IMR-90 (cell line): Measurements from ENCODE around the gene FNDC3B. TPM values are rescaled to one million over a fixed set of nuclear protein-coding genes. Genes with fewer than 3 reads are reported as not detected.

Experiments used
- ATAC-seq: fragments of 200-7000 bp; cut with Tn5 transposase; 2 replicates; pipeline ENCODE4 v1.9.1; 2020; ENCODE audit warnings: low read depth, mild to moderate bottlenecking, moderate library complexity
- BruUV-seq: library from RNA; stranded (reverse); fragments of 400-500 nt; replicated peaks from 2 replicates; lab custom pipeline; 2021; lab: Mats Ljungman, UMichigan
- CTCF ChIA-PET: fragments of 300-600 bp; formaldehyde crosslinking; extraction: SDS; loops from one replicate; lab custom pipeline; 2021; ENCODE audit warnings: antibody characterized with exemption; lab: Yijun Ruan, JAX
- POLR2A ChIA-PET: fragments of 300-600 bp; sonication (Branson Sonifier 250); formaldehyde crosslinking; loops from one replicate; lab custom pipeline; 2022; ENCODE audit warnings: antibody characterized with exemption; ENCODE audit not compliant: unreplicated experiment; lab: Charles Lee
- DNase-seq: peaks from one replicate; pipeline ENCODE4 v3.0.0; 2013
- H2AFZ ChIP-seq: replicated peaks from 2 replicates; pipeline ENCODE3; 2013; ENCODE audit warnings: low read length, mild to moderate bottlenecking; ENCODE audit not compliant: poor library complexity
- H2AK5ac ChIP-seq: 2 replicates; pipeline ENCODE4 v1.6.1; 2013; ENCODE audit warnings: low read depth, low read length, inconsistent platforms
- H2AK9ac ChIP-seq: replicated peaks from 2 replicates; pipeline ENCODE3; 2013; ENCODE audit warnings: mild to moderate bottlenecking, low read depth, low read length, moderate library complexity; ENCODE audit not compliant: poor library complexity
- H2BK120ac ChIP-seq: 2 replicates; pipeline ENCODE4 v1.6.1; 2013; ENCODE audit warnings: low read depth, low read length, inconsistent platforms
- H2BK15ac ChIP-seq: 3 replicates; pipeline ENCODE4 v1.6.1; 2013; ENCODE audit warnings: low read depth, low read length, inconsistent platforms
- H2BK20ac ChIP-seq: 2 replicates; pipeline ENCODE4 v1.6.1; 2013; ENCODE audit warnings: low read depth, mild to moderate bottlenecking, inconsistent platforms, low read length, moderate library complexity
- H2BK5ac ChIP-seq: 2 replicates; pipeline ENCODE4 v1.6.1; 2013; ENCODE audit warnings: mild to moderate bottlenecking, low read depth, low read length, inconsistent platforms; ENCODE audit not compliant: poor library complexity, severe bottlenecking
- H3K14ac ChIP-seq: replicated peaks from 2 replicates; pipeline ENCODE4 v1.6.1; 2013; ENCODE audit warnings: low read depth, low read length, inconsistent platforms
- H3K18ac ChIP-seq: 2 replicates; pipeline ENCODE4 v1.6.1; 2013; ENCODE audit warnings: low read depth, low read length, control low read depth
- H3K23ac ChIP-seq: 2 replicates; pipeline ENCODE4 v1.6.1; 2013; ENCODE audit warnings: low read depth, low read length, inconsistent platforms
- H3K27ac ChIP-seq: 2 replicates; pipeline ENCODE4 v1.5.1; 2013; ENCODE audit warnings: mild to moderate bottlenecking, control low read depth, low read length; ENCODE audit not compliant: insufficient read depth
- H3K27me3 ChIP-seq: 2 replicates; pipeline ENCODE4 v1.6.1; 2013; ENCODE audit warnings: low read length; ENCODE audit not compliant: control insufficient read depth, insufficient read depth
- H3K36me3 ChIP-seq: 2 replicates; pipeline ENCODE4 v1.6.1; 2013; ENCODE audit warnings: low read length, mixed read lengths; ENCODE audit not compliant: control insufficient read depth, insufficient read depth
- H3K4ac ChIP-seq: 2 replicates; pipeline ENCODE4 v1.6.1; 2013; ENCODE audit warnings: low read depth, low read length, inconsistent platforms
- H3K4me1 ChIP-seq: 2 replicates; pipeline ENCODE4 v1.6.1; 2013; ENCODE audit warnings: low read length, mixed read lengths; ENCODE audit not compliant: control insufficient read depth, insufficient read depth
- H3K4me2 ChIP-seq: 2 replicates; pipeline ENCODE4 v1.6.1; 2013; ENCODE audit warnings: low read depth, mild to moderate bottlenecking, control low read depth, low read length, moderate library complexity
- H3K4me3 ChIP-seq: 2 replicates; pipeline ENCODE4 v1.5.1; 2013; ENCODE audit warnings: low read depth, mild to moderate bottlenecking, control low read depth, low read length, moderate library complexity; ENCODE audit not compliant: insufficient read depth
- H3K56ac ChIP-seq: 2 replicates; pipeline ENCODE4 v1.6.1; 2013; ENCODE audit warnings: low read length, inconsistent platforms; ENCODE audit not compliant: insufficient read depth; ENCODE audit errors: extremely low read depth
- H3K79me1 ChIP-seq, 2 experiments: 2 replicates each; pipeline ENCODE4 v1.6.1; 2013; ENCODE audit warnings: low read length in 2 of 2, inconsistent platforms in 1 of 2, low read depth in 1 of 2
- H3K9ac ChIP-seq: 2 replicates; pipeline ENCODE4 v1.6.1; 2013; ENCODE audit warnings: low read depth, low read length, control low read depth
- H3K9me1 ChIP-seq: 2 replicates; pipeline ENCODE4 v1.6.1; 2013; ENCODE audit warnings: low read length, inconsistent platforms; ENCODE audit not compliant: insufficient read depth
- H3K9me3 ChIP-seq: 2 replicates; pipeline ENCODE4 v1.6.1; 2013; ENCODE audit warnings: low read length; ENCODE audit not compliant: control insufficient read depth, insufficient read depth
- H4K20me1 ChIP-seq: 2 replicates; pipeline ENCODE4 v1.6.1; 2013; ENCODE audit warnings: low read length, inconsistent platforms; ENCODE audit not compliant: insufficient read depth
- H4K5ac ChIP-seq: 2 replicates; pipeline ENCODE4 v1.6.1; 2013; ENCODE audit warnings: mild to moderate bottlenecking, low read depth, low read length, control low read depth
- H4K8ac ChIP-seq, 2 experiments: 2 replicates each; pipeline ENCODE4 v1.6.1; 2013; ENCODE audit warnings: low read depth in 2 of 2, low read length in 2 of 2, control low read depth in 1 of 2, inconsistent platforms in 1 of 2
- H4K91ac ChIP-seq: 2 replicates; pipeline ENCODE4 v1.6.1; 2013; ENCODE audit warnings: low read depth, low read length, inconsistent platforms; ENCODE audit not compliant: insufficient read depth
- CEBPB ChIP-seq: IDR thresholded peaks from 2 replicates; pipeline ENCODE4 v1.6.1; 2012; ENCODE audit warnings: low read depth, low read length, improper control_type of control experiment
- WGBS, 2 experiments: methylation state at CpG; one replicate each; pipeline versions ENCODE4 v1.1.5 to v1.1.7; 2013; ENCODE audit warnings: missing lambda C conversion rate in 2 of 2; ENCODE audit not compliant: insufficient read length in 1 of 2; ENCODE audit errors: extremely low coverage in 2 of 2; 5-methylcytosine and 5-hydroxymethylcytosine counted together
- dilution Hi-C: fragments of 300-500 bp; cut with HindIII; formaldehyde crosslinking; loops from one replicate; pipeline ENCODE4 v1.14.3; 2018; ENCODE audit warnings: low sequenced_read_pairs; ENCODE audit not compliant: unreplicated experiment
- in situ Hi-C: fragments of 300-500 bp; cut with MboI; formaldehyde crosslinking; loops from 3 replicates; pipeline ENCODE4 v1.14.3; 2019; ENCODE audit warnings: low sequenced_read_pairs, inconsistent platforms, mixed read lengths
- intact Hi-C: fragments of 100-400 bp; cut with micrococcal nuclease; formaldehyde crosslinking; loops from 2 replicates; pipeline ENCODE4 v1.10.0; 2022
- polyA plus RNA-seq, 3 experiments: library from polyadenylated mRNA; depleted of rRNA; stranded (reverse); fragments of >200 nt; gene quantifications; 2 replicates each; pipeline ENCODE4 v1.2.3, GENCODE V29; 2012; ENCODE audit warnings: low replicate concordance in 1 of 3
- total RNA-seq: library from RNA; depleted of rRNA; stranded (reverse); fragments of >200 nt; gene quantifications from 2 replicates; pipeline ENCODE4 v1.2.3, GENCODE V29; 2012
- TF ChIP-seq, protein P1 (sequence below): conservative IDR thresholded peaks from 2 replicates; pipeline ENCODE4 v1.5.1; 2012; ENCODE audit warnings: mild to moderate bottlenecking, low read depth, low read length, improper control_type of control experiment

FNDC3B gene
- total and polyA plus RNA-seq, 2 of the 4 experiments (the other 2 are of a cell fraction), result 23.9 to 150 TPM

DNA sequence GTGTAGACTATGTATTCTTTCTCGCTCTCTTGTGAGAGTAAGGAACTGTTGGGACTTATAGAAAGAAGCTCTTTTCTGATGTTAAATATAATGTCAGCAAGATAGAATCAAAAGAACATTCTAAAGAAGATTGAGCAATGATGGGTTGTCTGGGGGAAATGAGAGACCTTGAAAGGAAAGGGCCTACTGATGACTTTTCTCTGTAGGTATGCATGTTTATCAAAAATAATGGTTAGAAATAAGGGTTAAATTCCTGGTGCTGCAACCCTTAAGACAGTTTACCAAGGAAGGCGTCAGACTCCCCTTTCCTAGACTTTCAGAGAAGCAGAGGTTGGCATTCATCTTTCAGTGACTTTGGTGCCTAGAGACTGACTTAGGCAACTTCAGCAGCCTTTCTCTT is 339.1 kb downstream of the FNDC3B start:
- peaks cover 41% of the 10 kb centered on the region for H3K36me3 ChIP-seq
- H2BK5ac ChIP-seq, result peak overlapping the region; percentile 58
- WGBS, 2 experiments, result no CpG with 5 or more reads among the region's 2 CpGs
- no peak overlapping the region for H3K4me3 ChIP-seq
- no peak overlapping the region for H2AK5ac ChIP-seq
- no peak overlapping the region for H2BK20ac ChIP-seq
- no peak overlapping the region for H2BK15ac ChIP-seq
- ATAC-seq (peak; percentile 48), DNase-seq (peak; percentile 23)
- BruUV-seq, result no TSS peak
- no peak overlapping the region for H4K91ac ChIP-seq
- no peak overlapping the region for H3K4ac ChIP-seq
- H3K9ac ChIP-seq, result no peak overlapping the region
- H4K5ac ChIP-seq, result no peak overlapping the region
- H3K18ac ChIP-seq, result no peak overlapping the region
- H3K56ac ChIP-seq, result no peak overlapping the region
- H3K27ac ChIP-seq, result peak overlapping the region; percentile 29; the same call in 1 of the 2 replicates
- H3K4me1 ChIP-seq, result peaks cover 4% of the 10 kb centered on the region; the same call in 1 of the 2 replicates
- no peak overlapping the region for H2AFZ ChIP-seq
- peaks cover 9% of the 10 kb centered on the region; the same call in 1 of the 2 replicates for H3K9me1 ChIP-seq
- H3K4me2 ChIP-seq, result no peak overlapping the region
- dilution Hi-C loops, result no loop called here
- no peak overlapping the region for H4K8ac ChIP-seq
- peaks cover 15 to 50% of the 10 kb centered on the region in 2 experiments for H3K79me1 ChIP-seq
- in situ Hi-C loops, result no loop called here
- H2BK120ac ChIP-seq, result no peak overlapping the region
- H3K9me3 ChIP-seq, result no peaks in the 10 kb centered on the region
- ChIA-PET POLR2A (no interaction called here), CTCF (no interaction called here)
- no peaks in the 10 kb centered on the region for H3K27me3 ChIP-seq
- TF ChIP-seq, protein P1, sequence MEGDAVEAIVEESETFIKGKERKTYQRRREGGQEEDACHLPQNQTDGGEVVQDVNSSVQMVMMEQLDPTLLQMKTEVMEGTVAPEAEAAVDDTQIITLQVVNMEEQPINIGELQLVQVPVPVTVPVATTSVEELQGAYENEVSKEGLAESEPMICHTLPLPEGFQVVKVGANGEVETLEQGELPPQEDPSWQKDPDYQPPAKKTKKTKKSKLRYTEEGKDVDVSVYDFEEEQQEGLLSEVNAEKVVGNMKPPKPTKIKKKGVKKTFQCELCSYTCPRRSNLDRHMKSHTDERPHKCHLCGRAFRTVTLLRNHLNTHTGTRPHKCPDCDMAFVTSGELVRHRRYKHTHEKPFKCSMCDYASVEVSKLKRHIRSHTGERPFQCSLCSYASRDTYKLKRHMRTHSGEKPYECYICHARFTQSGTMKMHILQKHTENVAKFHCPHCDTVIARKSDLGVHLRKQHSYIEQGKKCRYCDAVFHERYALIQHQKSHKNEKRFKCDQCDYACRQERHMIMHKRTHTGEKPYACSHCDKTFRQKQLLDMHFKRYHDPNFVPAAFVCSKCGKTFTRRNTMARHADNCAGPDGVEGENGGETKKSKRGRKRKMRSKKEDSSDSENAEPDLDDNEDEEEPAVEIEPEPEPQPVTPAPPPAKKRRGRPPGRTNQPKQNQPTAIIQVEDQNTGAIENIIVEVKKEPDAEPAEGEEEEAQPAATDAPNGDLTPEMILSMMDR, result no peak
- TF ChIP-seq CEBPB, result peak; percentile 63; the same call in 1 of the 2 replicates
- H2AK9ac ChIP-seq, result peak overlapping the region; percentile 45
- H3K23ac ChIP-seq, result no peak overlapping the region
- H3K14ac ChIP-seq, result no peak overlapping the region
- intact Hi-C loops, result no loop called here
- peaks cover 19% of the 10 kb centered on the region; the same call in 1 of the 2 replicates for H4K20me1 ChIP-seq
